DMS 273 (cell line): ENCODE data around the gene ZNF891.

ENCODE experiments used
- DNase-seq: peaks from one replicate; lab custom pipeline; 2025; ENCODE audit not compliant: unreplicated experiment; lab: John Stamatoyannopoulos, UW

The ZNF891 gene

GRCh38 chr12:133130038-133130807 is at the start of gene ZNF891, which contains the start of gene ZNF10:
ZNF891 (minus strand) TSS chr12:133130274; CDS start chr12:133121918, 8,356 bp downstream.
ZNF10 (plus strand) TSS chr12:133130627; CDS start chr12:133144493, 13,866 bp downstream.
- peak; percentile 96 for DNase-seq

GRCh38 chr12:133174901-133175300 is 44.8 kb upstream of the ZNF891 start:
- no peak for DNase-seq

- no peak for DNase-seq
Measured at GRCh38 chr12:133172491-133172890, 42.4 kb upstream of the ZNF891 start.

GRCh38 chr12:133165776-133166175 is 35.7 kb upstream of the ZNF891 start:
- no peak for DNase-seq

GRCh38 chr12:133156125-133156690 is 26.1 kb upstream of the ZNF891 start:
- no peak for DNase-seq

- DNase-seq: peak; percentile 8
Measured at GRCh38 chr12:133145981-133146380, 15.9 kb upstream of the ZNF891 start.

- no peak for DNase-seq
Measured at GRCh38 chr12:133135747-133136146, 5.7 kb upstream of the ZNF891 start.

GRCh38 chr12:133130808-133131128 is 694 bp upstream of the ZNF891 start:
- DNase-seq: peak; percentile 57

- peak; percentile 71 for DNase-seq
Measured at GRCh38 chr12:133129368-133130037, 571 bp downstream of the ZNF891 start.

GRCh38 chr12:133124674-133125073 is 5.4 kb downstream of the ZNF891 start:
- DNase-seq: no peak

- peak; percentile 13 for DNase-seq
Measured at GRCh38 chr12:133120385-133121191, 9.5 kb downstream of the ZNF891 start.

- no peak for DNase-seq
Measured at GRCh38 chr12:133108150-133108549, 21.9 kb downstream of the ZNF891 start.

GRCh38 chr12:133107121-133107520 is 23.0 kb downstream of the ZNF891 start:
- no peak for DNase-seq

GRCh38 chr12:133106253-133106652 is 23.8 kb downstream of the ZNF891 start:
- DNase-seq: peak; percentile 25

- no peak for DNase-seq
Measured at GRCh38 chr12:133105620-133106019, 24.5 kb downstream of the ZNF891 start.

- DNase-seq: no peak
Measured at GRCh38 chr12:133083345-133083744, 46.7 kb downstream of the ZNF891 start.

GRCh38 chr12:133081159-133081780 is 48.8 kb downstream of the ZNF891 start:
- peak; percentile 20 for DNase-seq

- DNase-seq: peak; percentile 97
Measured at GRCh38 chr12:133080368-133081158, 49.5 kb downstream of the ZNF891 start, which contains the start of gene ZNF140. ZNF140 (plus strand) TSS chr12:133080923; CDS start chr12:133081321, 398 bp downstream.

- DNase-seq: peak; percentile 98
Measured at GRCh38 chr12:133080026-133080367, 50.1 kb downstream of the ZNF891 start.

- no peak for DNase-seq
Measured at GRCh38 chr12:133073836-133074235, 56.2 kb downstream of the ZNF891 start.
